Kidney tubule cell (primary cell): Measurements from ENCODE around the gene DOC2A.
A peak's percentile ranks its signal among the peaks of the same experiment; 100 is the strongest.
"Not testable (repeated sequence)": the region's sequence is repeated elsewhere in the genome, so short reads cannot be mapped to it uniquely, and the experiment has no call there.

Experiments used
- DNase-seq: peaks from one replicate; pipeline ENCODE4 v3.0.0-alpha.2; 2018; ENCODE audit warnings: low spot score

The DOC2A gene

GRCh38 chr16:29973384-29974246, 37.2 kb downstream of the DOC2A start, which contains the start of gene TAOK2:
Gene TAOK2, plus strand, starts transcription at chr16:29973868. Its CDS starts 3,905 bp downstream, at chr16:29977773.
- peak; percentile 99 for DNase-seq

- no peak for DNase-seq
These were observed 37.8 kb downstream of the DOC2A start for GRCh38 chr16:29972992-29973383.

GRCh38 chr16:29972500-29972899, 38.3 kb downstream of the DOC2A start:
- DNase-seq = no peak

DNA sequence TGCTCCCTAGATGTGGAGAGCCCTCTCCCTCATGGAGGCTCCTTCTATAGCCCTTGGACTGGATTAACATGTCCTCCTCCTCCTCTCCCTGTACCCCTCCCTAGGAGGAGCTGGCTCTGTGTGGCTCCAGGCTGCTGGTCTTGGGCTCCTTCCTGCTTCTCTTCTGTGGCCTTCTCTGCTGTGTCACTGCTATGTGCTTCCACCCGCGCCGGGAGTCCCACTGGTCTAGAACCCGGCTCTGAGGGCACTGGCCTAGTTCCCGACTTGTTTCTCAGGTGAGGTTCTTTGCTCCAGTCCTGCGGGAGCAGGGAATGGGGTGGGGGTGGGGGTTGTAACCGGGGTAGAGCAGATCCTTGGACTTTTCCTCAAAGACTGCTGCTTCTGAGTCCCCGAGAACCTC, 39.5 kb downstream of the DOC2A start:
- no peak for DNase-seq

DNA sequence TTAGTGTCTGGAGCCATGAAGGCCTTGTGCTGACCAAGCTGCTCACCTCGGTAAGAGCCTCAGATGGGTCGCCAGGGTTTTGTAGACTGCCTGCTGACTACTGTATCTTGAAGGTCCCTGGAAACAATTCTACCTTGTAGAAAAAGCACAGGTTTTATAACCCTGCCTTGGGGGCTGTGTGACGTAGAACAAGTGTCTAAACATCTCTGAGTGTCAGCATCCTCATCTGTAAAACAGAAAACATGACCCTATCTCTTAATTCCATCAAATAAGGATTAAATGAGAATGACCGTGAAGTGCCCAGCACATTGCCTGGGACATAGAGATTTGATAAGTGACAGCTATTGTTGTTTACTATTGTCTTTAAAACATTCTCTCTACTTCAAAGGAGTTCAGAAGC, 42.6 kb downstream of the DOC2A start:
- DNase-seq = no peak

DNA sequence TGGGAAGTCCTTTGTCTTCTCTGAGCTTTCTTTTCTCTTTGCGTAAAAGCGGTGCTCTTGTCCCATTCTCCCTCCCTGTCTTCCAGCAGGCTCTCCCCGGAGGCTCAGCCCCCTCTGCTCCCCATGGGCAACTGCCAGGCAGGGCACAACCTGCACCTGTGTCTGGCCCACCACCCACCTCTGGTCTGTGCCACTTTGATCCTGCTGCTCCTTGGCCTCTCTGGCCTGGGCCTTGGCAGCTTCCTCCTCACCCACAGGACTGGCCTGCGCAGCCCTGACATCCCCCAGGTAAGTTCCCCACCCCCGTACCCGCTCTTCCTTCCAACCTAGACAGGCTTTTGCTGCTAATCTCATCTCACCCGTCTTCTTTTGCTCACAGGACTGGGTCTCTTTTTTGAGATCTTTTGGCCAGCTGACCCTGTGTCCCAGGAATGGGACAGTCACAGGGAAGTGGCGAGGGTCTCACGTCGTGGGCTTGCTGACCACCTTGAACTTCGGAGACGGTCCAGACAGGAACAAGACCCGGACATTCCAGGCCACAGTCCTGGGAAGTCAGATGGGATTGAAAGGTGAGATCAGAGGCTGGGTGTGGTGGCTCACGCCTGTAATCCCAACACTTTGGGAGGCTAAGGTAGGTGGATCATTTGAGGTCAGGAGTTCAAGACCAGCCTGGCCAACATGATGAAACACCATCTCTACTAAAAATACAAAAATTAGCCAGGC, 47.6 kb downstream of the DOC2A start:
- DNase-seq = no peak

DNA sequence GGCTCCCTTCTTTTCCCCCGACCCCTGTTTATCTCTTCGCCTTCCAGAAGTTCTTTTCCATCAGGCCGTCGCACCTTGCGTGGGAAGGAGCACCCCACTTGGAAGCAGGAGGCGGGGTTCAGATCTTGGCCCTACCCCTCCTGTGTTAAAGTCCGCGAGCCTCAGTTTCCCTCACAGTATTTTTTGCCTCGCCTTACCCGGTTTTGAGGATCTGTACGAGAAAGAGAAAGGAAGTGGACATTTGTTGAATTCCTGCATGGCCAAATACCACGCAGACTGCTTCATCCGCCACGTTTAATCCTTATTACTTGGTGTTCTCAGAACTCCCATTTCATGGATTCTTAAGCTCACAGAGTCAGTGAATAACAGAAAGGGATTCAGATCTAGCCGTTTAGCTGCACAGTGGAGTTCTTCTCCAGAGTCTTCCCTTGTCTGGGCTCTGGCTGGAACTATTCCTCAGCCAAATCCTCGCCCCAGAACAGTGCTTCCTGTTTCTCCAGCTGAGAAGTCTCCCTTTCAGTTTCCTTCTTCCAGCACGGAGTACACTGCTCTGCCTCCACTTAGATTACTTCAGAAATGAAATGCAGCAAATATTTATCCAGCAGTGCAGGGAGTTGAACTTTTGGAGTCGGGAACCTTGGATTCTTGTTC, 48.4 kb downstream of the DOC2A start:
- peak; percentile 36 for DNase-seq

DNA sequence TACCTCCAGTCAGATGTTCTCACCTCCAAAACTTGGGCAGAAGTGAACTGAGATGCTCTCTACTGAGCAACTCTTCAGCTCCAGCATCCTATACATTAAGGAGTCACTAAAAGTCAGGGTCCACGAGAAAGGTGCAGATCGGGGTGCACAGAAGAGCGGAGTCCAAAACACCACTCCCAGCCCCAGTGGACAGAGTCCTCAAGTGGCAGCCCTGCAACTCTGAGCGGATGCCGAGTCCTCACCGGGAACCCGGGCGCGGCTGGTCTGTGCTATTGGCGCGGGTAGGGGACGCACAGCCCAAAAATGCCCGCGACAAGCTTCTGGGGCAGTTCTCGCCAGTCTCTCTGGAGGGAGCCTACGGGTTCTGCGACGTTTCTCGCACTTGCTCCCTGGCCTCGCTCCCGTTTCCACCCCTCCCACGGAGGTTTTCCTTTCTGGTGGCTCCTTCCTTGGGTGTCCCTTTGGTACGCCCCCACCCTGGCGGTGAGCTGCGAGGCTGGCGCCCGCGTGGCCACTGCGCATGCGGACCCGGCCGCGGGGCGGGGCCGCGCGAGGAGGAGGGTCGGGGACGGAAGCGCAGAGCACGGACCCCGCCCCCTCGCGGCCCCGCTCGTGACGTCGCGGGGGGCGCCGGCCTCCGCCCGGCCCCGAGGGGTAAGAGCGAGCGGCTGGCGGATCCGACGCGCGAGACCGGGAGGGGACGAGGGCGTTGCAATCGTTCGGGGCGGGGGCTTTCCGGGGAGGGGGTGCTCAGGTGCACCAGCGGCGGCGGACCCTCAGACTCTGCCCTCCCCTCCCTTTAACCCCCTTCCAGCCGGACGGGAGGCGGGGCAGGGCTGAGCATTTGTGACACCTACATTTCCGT, 49.1 kb downstream of the DOC2A start, which contains the start of gene TMEM219:
Gene TMEM219, plus strand, starts transcription at position 601 of the 865 bp plus-strand sequence. CDS start 1,065 bp downstream, outside the sequence.
- DNase-seq = peak; percentile 93

DNA sequence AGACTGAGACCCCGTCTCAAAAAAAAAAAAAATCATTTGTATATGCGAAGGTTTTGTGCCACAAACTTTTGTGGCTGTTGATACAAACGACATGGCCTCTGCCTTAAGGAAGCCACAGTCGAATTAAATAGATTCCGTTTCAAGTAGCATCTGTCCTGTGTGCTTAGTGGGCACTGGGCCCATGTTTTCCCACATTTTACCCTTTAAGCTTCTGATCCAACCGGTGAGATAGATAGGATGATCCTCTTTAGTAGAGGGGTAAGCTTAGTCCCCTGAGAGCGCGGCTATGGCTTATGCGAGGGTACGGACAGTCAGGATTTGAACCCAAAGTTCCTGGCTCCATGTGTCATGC, 49.7 kb downstream of the DOC2A start:
- DNase-seq = no peak

GRCh38 chr16:29959821-29960220, 51.0 kb downstream of the DOC2A start:
- not testable (repeated sequence) for DNase-seq

- no peak for DNase-seq
These were observed 51.5 kb downstream of the DOC2A start for GRCh38 chr16:29959293-29959692.

DNA sequence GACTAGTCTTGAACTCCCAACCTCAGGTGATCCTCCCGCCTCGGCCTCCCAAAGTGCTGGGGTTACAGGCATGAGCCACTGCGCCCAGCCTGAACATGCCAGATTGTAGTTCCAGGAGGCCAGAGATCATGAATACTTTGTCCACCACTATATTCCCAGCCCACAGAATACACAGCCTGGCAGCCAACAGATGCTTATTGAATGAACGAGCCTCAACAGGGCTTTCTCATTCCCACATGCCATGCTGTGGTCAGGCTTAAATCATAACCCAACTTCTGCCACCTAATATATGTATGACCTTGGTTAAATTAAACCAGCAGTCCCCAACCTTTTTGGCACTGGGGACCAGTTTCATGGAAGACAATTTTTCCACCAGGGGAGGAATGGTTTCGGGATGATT, 52.1 kb downstream of the DOC2A start:
- DNase-seq = no peak
